Activated naive CD8-positive, alpha-beta T cell treated with anti-CD3 and anti-CD28 coated beads, Interleukin-2, amount 50 U/mL, for 16 hours (primary cell): Measurements from ENCODE around the gene ERBB4.
"Not testable (repeated sequence)": the region's sequence is repeated elsewhere in the genome, so short reads cannot be mapped to it uniquely, and the experiment has no call there.

ENCODE experiments used
- DNase-seq: peaks from one replicate; pipeline ENCODE4 v3.0.0-alpha.2; 2020; ENCODE audit warnings: low read depth, low spot score

The ERBB4 gene

DNA sequence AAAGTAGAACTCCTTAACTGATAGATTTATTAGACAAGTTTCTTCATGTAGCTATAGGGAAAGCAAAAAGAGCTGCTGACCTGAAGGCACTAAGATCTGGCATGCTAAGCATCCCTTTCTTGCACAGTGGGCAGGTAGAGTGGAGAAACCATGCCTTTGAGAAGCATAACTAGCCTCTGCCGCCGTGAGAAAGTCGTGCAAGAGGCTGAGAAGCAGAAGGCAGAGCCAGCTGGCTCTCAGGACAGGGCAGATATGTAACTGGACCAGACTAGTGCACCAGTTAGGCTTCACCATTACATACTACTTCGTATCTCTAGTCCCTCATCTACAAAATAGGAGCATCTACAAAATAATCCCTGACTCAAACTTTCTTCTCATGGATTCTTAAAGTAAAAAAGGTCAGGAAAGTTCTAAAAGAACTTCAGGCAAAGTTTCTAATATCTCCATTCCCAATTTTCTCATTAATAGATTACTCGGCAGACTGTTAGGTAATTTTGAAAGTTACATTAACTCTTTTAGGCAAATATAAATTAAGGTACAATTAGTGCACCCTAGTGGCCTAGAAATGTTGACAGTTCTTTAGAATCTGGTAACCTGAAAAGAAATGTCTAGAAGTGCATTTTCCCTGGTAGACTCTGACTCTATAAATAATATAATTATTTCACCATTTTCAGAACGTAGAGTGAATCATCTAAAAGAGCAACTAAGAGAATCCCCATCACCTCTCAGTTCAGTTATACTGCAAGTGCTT, 10.3 kb downstream of the ERBB4 start:
- no peak for DNase-seq

GRCh38 chr2:212526059-212526458, 12.5 kb downstream of the ERBB4 start:
- DNase-seq, result no peak

DNA sequence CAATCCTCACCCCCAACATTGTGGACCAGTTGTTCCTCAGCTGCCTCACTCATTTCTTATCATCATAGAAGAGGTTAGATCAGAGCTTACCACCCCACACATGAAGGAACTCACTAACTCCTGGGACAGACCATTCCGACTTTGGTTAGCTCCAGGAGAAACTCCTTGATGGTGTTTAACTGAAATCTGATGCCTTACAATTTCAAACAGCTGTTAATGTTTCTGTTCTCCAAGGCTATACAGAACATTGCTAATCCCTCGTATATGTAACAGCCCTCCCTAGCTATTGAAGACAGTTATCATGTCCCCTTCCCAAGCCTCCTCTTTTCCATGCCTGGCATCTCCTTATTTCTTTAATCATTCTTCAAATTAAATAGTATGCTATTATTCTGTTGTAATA, 14.8 kb downstream of the ERBB4 start:
- DNase-seq, result no peak

DNA sequence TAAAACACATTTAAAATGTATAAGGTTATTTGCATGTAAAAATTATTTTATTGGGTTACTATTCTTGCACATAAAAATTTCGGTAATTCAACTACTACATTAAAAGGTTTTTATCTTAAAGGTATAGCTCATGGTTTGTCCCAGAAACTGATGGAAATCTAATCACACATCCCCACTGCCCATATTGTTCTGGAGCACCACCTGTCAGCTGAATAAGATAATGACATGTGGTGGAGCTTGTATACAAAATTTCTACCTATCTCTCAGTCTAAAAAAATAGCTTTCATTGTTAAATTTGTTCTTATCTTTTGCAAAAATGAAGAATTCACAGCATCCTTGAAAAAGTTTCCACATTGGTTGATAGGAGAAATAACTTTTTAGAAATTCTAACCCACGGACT, 18.3 kb downstream of the ERBB4 start:
- no peak for DNase-seq

- DNase-seq, result no peak
Observed at GRCh38 chr2:212517693-212518092, 20.9 kb downstream of the ERBB4 start.

DNA sequence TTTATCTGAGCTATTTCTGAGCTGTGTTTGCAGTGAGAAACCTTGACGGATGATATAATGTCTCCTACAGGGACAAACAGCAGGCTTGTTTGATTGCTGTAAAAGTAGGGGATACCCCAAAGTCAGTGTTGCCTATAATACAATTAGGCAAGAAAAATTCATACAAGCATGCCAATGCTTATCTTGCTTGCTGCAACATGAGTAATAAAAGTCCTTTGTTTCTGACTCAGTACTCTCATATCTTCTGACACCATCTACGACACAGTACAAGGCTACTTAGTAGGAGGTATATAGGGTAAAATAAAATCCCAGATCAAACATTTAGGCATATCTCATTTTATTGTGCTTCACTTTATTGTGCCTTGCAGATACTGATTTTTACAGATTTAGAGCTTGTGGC, 33.0 kb downstream of the ERBB4 start:
- DNase-seq, result no peak

GRCh38 chr2:212495046-212495445, 43.6 kb downstream of the ERBB4 start:
- DNase-seq, result no peak

DNA sequence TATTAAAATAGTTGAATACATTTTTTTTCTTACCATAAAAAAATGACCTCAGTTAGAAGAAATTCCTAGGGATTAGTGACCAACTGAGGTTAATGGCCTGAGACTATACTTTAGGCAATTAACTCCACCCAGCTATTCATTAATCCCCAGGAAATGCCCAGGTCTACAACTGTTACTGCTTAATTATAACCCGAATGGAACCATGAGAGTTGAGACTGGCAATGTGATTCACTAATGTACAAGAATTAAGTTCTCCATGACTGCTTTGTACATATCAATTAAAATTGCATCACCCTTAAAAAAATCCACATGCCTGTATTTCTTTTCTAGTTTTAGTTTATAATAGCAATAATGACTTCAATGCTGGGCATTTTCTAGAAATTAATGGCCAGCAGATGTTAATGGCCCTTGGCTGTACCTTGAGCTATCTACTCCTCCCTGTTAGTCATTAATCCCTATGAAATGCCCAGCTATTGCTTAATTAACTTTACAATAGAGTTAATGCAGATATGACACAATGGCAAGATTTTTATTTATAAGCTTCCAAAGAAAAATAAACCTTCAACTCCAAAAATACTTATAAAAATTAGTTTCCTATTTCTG, 44.1 kb downstream of the ERBB4 start:
- DNase-seq, result no peak

- DNase-seq, result no peak
Observed at GRCh38 chr2:212489719-212490346, 48.8 kb downstream of the ERBB4 start.

DNA sequence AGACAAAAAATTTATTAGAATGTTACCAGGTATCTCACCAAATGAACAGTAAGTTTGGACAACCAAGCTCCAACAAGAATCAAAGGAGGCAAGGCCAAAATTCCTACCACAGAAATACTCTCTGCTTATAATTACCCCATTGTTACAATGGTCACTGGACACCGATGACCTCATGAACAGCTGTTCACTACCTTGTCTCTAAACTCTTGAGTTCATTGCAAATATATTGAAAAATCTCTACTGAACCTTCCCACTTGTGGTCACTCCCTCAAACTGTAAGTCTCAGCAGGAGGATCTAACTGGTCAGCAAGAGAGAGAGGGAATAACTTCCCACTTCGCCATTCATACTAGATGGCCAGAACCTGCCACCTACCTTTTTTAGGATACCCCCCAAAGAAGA, 50.0 kb downstream of the ERBB4 start:
- no peak for DNase-seq

DNA sequence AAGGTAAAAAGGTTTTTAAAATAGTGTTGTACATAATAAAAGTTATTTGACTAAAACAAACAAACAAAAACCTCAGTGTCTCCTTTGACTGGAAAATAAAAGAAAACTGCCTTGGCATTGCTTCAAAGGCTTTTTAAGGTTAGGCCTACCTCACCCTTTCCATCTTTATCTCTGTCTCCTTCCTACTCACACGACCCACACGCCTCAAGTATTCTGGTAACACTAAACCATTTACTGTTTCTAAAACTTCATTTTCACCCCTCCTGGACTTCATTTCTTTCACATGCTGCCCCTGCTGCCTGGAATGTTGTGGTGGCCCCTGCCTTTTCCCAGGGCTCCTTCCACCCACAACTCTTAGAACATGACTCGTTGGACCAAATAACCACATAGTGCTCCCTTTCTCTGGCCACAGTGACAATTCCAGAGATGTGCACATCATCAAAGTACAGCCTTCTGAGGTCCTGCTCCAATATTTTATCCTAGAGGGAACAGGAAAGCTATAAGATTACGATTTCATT, 54.0 kb downstream of the ERBB4 start:
- no peak for DNase-seq

GRCh38 chr2:212480447-212480846, 58.2 kb downstream of the ERBB4 start:
- DNase-seq, result no peak

DNA sequence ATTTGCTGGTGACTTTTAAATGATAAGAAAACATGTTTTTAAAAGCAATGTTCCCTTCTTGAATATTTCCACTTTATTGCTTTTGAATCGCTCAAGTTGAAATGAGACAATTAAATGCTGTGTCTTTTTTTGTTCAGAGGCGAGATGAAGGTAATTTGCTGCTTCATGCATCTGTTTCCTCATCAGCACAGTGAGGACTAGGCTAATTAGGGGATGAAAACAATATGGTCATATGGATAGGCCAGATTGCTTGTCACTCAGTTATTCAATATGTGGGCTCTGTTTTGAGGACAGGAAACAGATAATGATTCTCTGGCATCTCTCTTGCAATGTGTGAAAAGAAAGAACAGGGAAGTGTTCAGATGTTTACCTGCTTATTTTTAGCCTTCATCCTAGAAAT, 61.0 kb downstream of the ERBB4 start:
- DNase-seq, result no peak

DNA sequence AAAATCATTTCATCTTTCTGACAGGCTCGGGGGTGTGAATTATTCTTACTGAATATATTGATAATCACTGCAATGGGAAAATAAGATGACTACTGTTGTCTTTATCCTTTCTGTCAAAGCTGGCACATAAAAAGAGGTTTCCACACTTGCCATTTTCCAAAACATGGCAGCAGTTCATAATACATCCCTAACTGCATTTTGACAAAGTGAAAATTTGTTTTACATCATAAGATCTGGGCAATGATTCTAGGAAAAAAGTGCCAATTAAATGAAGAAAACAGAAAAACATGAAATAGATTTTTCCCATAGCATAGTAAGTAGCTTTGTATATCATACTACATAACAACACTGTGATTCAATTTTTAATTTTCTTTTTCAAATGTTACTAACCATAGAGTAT, 65.4 kb downstream of the ERBB4 start:
- no peak for DNase-seq

DNA sequence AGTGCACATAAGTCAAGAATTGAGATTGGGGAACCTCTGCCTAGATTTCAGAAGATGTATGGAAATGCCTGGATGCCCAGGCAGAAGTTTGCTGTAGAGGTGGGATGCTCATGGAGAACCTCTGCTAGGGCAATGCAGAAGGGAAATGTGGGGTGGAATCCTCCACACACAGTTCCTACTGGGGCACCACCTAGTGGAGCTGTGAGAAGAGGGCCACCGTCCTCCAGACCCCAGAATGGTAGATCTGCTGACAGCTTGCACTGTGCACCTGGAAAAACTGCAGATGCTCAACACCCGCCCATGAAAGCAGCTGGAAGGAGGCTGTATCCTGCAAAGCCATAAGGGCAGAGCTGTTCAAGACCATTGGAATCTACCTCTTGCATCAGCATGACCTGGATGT, 71.1 kb downstream of the ERBB4 start:
- not testable (repeated sequence) for DNase-seq

DNA sequence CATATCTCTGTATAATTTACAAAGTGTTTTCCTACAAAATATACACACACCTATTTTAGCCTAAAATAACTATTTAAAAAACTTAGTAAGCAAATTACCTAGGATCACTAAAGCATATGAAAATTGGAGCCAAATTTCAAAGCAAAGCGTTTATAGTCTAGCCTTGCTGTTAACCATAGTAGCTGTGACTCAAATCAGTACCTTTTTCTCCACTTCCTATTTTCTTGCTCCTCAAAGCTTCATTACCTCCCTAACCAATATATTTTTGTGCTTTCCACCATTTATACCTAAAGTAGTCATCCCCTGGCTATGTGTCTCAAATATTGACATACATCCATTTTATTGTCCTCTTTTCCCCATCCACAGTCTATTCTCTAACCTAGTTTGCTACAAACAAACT, 73.1 kb downstream of the ERBB4 start:
- DNase-seq, result no peak

DNA sequence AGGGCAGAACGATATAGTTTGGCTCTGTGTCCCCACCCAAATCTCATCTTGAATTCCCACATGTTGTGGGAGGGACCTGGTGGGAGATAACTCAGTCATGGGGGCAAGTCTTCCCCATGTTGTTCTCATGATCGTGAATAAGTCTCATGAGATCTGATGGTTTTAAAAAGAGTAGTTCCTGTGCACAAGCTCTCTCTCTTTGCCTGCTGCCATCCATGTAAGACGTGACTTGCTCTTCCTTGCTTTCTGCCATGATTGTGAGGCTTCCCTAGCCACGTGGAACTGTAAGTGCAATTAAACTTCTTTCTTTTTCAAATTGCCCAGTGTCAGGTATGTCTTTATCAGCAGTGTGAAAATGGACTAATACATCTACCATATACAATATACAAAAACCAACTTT, 76.9 kb downstream of the ERBB4 start:
- DNase-seq, result not testable (repeated sequence)

DNA sequence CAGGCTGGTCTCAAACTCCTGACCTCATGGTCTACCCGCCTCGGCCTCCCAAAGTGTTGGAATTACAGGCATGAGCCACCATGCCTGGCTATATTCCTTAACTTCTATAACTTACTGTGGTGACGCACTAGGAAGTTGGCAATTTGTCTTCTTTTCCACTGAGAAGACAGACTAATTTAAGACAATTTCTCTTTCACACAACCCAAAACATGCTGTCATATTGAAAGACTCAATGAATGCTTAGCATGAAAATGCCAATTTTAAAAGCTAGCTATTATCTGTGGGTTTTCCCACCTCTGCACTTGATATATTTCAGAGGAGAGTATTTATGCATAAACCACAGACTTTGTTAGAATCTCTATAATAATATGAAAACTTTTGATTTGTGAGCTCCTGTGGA, 84.5 kb downstream of the ERBB4 start:
- DNase-seq, result no peak

GRCh38 chr2:212451786-212452231, 86.8 kb downstream of the ERBB4 start:
- DNase-seq, result no peak

DNA sequence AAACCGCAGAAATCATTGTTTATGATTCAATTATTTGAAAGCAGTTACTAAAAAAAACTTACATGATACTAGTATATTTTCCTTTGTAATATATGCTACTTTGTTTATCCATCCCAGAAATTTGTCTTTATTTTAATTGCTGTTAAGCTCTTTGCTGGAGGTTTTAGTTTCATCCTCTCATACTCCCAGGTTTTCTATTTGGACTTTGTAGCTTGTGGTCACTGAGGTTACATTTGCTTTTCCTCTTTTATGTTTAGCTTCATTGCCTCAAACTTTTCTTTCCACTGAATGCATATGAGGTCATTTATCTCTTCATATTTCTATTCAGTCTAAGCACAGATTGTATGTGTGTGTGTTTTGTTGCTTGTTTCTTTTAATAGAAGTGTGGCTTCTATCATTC, 89.9 kb downstream of the ERBB4 start:
- DNase-seq, result no peak

DNA sequence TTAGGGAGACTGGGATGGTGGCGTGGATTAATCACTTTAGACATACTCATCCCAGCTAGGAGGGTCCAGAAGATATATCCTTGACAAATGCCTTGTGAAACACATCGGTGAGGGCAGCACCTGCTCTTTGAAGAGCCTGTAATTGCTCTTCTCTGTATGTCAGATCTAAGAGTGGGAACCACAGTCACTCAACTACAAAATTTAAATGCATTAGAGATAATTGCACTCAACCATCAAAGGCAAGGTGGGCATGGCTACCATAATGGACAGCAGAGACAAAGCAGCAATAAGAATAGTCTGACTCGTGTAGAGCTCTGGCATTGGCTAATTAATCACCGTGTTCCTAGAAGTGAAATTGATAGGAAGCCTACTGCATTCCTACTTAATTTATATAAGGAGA, 96.8 kb downstream of the ERBB4 start:
- DNase-seq, result no peak

GRCh38 chr2:212441141-212441540, 97.5 kb downstream of the ERBB4 start:
- no peak for DNase-seq
